HG03432 (cell line): ENCODE results near the gene TAL1.

Experiments
- ATAC-seq: cut with Tn5 transposase; IDR thresholded peaks from one replicate; pipeline ENCODE4 v1.9.1; 2021; ENCODE audit warnings: mild to moderate bottlenecking, moderate library complexity; ENCODE audit not compliant: unreplicated experiment

Gene TAL1

DNA sequence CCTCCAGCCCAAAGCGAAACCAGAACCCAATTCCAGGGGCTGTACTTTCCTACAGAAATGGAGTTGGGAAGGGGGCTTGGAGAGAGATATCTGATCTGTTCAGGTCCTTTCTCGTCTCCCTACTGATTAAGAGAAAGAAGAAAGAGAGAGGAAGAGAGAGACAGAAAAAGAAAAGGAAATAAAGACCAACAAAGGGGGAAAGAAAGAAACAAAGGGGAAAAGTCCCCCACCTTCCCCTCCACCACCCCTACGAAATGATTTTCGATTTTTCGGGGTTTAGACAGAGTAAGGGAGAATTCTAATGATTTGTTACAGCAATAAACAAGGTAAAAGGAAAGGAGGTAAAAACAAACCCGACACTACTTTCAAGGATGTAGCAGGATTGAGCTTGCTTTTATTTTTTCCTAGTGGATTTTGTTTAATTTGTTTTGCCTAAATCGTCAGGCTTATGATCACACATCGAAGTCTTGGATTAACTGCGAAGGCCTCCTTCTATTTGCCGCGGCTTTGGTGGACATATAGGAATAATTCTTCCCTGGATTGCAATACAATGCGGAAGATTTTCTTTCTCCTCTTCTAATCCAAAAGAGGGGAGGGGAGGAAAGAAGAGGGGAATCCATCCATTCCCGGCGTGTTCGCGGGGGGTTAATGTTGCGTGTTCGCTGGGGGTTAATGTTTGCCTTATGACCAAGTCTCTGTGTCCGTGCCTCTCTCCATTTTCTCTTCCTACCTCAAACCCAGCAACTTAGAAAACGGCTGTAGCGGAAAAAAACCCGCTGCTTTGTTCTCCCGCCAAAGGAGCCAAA is 1.9 kb downstream of the TAL1 start:
- ATAC-seq: no peak

DNA sequence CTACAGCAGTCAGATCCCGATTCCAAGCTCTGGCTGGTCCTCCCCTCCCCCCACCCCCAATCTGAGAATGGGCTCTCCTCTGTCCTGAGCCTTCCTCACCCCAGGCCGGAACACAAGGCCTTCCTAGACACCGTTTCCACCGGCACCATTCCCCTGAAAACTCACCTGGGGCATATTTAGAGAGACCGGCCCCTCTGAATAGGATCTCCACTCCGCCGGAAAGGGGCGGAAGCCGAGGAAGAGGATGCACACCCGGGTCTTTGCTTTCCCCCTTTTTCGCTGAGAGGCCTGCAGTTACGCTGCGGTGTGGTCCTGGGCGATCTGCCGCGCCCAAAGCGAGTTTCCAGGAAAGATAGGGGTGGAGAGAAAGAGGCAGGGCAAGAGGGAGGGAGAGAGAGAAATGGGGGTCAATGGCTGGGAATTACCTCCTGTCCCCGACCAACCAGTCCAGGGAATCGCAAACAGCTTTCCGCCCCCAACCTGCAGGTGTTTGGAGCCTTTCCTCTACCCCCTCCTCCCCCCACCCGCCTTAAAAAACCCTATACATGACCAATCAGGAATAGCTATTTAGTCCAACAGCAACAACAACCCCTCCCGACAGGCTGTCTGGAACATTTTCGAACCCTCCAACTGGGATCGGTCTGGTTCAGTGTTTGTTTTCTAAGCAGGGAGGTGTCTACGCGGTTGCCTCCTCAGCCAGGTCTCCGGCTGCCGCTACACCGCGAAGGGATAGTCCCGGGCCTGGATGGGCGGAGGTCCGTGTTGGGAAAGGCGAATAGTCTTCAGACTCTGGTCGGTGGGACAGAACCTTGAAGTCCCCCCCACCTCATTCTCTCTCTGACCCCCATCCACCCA is 2.8 kb downstream of the TAL1 start:
- no peak for ATAC-seq

DNA sequence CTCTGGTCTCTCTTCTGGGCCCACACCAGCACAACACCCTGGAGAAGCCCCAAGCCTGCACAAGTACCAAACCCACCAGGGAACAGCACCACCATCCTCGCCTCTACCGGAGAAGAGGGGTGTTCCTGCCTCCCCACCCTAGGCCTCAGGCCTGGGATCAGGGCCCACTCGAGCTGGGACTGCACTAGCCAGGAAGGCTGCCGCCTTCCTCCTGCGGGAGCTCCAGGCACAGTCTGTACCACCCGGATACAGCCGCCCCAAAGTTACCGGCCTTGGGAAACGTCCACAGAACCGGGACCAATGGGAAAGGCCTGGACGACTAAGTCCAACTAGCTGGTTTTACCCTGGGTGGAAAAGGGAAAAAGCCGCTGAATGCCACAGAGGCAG is 3.4 kb downstream of the TAL1 start:
- ATAC-seq: no peak

DNA sequence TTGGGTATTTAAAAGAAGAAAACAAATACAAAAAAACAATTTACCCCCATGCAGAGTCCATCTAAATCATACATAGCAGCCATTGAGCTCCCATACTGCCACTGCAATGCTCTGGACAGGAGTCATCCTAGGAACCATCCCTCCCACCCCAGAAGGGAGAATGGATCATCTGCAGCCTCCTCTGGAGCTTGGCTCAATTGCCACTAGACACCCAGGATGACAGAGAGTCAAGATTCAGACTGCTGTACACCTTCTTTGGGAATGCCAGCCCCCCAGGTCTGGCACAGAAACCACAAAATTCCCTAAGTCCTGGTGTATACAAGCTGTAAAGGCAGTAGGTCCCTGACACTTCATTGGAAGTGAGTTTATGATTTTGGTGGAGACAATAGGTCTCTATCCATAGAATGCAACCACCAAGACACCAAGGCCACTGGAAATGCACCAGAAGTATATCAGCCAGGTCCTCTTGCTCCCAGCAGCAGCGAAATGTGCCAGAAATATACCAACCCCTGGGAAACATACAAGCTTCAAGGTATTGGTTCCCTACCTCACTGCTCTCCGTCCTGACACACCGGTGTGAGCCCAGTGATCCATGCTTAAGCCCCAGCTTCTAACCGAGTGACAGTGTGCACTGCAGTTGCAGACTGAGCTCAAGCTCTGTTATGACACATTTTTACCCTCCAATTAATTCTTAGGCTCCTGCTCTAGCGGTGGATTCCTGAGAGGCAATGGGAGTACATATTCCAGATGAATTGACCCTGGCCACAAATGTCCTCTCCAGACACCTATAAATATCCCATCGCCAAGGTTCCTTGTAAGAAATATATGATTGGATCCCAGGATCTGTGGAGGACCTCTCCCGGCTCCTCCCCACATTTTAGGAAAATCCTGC is 4.4 kb downstream of the TAL1 start:
- no peak for ATAC-seq

DNA sequence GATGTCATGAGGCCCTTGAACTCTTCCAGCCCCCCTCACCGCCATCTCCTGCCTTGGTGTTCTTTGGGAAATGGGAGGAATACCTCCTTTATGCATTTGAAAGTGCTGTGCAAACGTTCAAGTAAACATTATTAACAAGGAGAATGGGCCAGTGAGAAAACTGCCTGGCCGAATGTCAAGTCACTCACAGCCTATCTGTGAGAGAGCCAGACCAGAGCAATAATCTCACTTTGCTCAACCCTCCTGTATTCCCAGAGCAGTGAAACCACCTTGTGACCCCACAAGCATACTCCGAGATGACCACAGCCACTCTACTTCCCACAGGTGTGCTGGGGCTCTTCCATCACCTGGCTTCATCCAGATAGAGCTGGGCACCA is 5.2 kb downstream of the TAL1 start:
- no peak for ATAC-seq

DNA sequence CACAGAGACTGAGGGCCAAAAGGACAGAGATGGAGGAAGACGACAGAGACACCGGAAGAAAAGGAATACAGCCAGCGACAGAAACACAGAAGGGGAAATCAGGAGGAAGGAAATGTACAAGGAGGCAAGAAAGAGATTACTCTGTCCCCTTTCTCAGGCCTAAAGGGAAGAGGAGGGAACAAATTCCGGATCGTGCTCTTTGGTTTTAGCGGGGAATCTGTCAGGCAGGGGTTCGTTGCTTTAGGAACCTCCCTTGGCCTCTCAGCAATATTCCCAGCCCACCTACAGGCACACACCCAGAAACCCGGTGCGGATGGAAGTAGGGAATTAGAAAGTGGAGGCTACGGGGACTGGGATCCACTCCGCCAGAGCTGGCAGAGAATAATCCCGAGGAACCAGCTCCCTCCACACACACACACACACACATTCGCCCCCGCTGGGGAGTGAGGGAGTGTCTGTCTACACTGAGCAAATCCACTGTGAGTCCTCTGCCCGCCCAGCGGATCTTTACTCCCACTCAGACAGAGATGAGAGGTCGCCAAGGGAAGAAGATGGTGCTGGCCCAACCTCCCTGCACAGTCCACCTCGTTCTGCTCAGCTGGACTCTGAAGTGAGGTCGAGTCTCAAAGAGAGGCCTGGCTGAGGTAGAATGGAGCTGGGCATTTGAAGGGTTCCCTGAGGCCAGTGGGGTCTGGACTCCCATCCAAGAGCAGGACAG is 5.7 kb downstream of the TAL1 start:
- ATAC-seq: no peak

DNA sequence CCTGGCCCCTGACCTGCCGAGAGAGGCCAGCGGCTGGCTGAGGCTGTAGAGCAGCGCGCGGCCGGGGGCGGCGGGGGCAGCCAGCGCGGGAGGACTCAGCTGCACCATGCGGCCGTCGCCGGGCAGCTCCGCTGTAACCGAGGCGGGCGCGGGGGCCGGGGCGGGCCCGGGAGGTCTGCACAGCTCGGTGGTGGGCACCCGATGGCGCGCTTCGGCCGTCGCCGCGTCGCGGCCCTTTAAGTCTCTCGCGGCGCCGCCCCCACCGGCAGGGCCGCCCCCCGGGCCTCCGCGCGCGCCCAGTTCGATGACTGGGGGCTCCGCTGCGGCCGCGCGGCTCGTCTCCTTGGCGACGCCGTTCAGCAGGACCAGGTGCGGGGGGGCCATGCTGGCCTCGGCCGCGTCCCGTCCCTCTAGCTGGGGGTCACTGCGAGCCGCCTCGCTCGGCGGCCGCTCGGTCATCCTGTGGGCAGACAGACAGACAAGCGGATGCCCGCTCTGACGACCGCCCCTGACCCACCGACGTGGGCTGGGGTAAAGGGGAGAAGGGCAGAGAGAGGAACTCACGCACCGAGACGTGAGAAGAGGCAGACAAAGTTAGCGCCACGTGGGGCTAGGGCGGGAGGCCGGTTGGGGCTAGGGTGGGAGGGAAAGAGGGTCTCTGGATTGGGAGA is 6.5 kb downstream of the TAL1 start:
- ATAC-seq: no peak

DNA sequence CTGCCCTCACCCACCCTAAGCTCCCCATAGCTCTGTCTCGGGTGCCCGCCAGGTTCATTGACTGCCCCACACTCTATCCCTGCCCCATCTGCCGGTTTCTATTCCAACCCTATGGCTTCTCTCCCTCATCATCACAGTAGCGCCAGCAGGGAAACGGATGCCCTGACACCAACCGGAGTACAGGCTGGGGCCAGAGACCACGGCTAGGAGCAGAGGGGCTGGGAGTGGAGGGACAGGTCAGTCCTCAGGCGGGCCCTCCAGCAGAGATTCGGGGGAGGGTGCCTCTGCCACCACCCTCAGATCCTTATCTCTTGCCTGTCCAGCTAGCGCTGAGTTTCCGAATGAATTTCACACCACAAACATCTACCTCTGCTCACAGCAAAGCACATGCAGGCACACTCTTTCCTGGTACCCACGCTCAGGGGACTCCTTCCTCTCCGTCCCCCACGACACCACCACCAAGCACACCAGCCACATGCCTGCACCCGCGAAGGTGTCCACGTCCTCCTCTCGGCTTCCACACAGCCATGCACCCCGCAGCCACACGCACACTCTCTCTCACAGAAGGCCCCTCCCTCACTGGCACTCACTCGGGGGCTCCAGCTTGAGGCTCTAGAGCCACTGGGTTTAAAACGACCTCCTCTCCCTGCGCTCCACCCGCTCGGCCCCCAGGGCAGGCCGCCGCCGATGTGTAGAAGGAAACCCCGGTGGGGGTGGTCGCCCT is 7.2 kb downstream of the TAL1 start:
- ATAC-seq: no peak

DNA sequence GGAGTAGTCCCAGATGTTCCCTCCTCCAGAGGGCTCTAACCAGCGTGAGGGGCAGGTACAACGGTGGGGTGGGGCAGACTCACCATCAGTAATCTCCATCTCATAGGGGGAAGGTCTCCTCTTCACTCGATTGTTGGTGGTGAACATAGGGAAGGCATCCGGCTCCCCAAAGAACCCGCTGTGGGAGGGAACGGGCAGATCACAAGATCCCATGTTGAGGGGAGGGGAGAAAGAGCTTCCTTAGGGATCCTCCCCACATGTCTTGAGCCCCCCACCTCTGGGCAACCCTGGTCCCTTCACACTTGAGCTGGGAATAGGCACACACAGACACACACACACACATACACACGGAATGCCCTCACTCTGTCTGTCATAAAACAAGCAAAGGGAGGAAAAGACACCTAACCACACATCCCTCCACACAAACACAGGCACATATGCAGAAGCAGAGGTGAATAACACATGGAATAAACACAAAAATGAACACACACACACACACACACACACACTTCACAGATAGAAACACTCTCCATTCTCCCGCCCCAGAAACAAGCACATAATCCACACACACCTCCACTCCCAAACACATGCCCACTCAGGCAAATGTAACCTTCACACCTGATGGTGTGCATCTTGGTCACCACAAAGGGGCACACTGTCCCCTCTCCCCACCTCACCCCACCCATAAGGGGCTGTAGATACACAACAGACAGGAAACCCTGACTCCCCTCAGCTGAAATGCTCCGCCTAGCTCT is 7.9 kb downstream of the TAL1 start:
- ATAC-seq: no peak

DNA sequence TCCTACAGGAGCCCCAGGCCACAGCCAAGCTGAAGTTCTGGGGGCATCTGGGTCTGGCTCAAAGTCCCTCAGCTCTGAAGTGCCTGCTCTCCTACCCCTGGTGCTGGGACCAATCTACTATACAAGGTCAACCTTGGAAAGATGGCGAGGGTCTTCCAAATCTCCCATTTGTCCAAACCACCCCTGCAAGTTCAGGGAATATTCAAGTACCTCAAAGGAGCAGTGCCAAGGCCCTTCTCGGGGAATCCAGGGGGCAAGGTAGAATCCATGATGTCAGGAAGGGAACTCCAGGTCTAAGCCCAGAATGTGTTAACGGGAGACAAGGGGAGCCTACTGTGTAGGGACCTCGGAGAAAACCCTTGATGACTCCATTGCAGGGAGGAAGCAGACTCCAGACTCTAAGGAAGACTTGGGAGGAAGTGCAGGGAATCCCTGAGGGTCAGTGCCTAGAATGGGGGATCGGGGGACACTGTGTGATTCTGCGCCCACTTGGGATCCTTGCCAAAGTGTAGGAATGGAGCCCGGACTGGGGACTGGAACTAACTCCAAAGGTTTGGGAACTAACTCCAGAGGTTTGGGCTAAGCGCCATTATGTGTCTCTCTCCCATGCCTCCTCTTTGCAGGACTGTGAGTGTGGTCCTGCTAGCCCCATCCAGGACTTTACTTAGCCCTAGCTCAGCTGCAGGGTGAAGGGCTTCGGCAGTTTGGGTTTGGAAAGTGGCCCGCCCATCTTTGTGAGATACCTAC is 8.7 kb downstream of the TAL1 start:
- no peak for ATAC-seq

DNA sequence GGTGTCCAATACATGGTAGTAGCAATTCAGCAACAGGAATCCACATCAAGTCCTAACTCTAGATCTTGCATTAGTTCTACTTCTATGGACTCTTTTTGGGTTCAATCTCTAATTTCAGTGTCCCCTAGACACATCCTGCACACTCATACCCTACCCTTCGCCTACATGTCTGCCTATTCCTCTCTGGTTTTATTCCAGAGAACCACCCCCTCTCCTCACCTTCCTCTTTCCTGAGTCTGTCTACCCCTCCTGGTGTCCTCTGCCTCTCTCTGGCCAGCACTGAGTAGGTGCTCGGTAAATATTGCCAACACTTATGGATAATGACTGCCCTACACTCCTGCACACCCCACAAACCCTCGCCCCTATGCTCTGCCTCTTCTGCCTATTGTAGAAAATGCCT is 9.5 kb downstream of the TAL1 start:
- ATAC-seq: no peak

DNA sequence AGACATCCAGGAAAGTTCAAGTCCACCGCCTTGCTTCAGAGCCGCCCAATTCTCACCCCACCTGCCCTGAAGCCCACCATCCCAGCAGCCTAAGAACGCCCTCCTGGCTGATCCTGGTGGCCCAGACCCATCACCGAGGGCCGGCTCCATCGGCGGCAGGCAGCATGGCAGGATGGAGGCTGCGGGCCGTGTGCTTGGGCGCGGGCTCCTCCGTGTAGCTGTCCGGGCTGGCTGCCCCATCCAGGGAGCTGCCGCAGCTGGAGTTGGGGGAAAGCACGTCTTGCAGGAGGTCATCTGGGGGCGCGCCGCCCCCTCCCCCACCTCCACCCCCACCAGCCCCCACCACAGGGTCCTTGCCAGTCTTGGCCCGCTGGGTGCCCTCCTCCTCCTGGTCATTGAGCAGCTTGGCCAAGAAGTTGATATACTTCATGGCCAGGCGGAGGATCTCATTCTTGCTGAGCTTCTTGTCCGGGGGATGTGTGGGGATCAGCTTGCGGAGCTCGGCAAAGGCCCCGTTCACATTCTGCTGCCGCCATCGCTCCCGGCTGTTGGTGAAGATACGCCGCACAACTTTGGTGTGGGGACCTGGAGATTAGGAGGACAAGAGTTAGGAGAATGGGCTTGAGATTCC is 12.3 kb downstream of the TAL1 start:
- ATAC-seq: no peak

DNA sequence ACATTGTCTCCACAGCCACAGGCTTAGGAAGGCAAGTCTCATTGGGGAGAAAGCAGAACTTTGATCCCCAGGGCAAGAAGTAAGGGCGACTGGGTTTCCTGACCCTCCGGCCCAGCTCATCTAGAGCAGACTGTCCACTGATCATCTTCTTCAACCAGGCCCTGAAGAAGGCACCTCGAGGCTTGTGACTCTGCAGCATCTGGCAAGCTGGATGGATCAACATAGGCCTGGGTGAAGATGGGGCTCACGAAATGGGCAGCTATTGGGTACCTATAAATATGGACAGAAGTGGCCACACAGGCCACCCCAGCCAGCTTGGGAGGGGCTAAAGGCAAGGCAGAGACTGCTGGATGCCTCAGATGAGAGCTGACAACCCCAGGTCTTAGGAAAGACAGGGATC is 13.0 kb downstream of the TAL1 start:
- ATAC-seq: no peak

DNA sequence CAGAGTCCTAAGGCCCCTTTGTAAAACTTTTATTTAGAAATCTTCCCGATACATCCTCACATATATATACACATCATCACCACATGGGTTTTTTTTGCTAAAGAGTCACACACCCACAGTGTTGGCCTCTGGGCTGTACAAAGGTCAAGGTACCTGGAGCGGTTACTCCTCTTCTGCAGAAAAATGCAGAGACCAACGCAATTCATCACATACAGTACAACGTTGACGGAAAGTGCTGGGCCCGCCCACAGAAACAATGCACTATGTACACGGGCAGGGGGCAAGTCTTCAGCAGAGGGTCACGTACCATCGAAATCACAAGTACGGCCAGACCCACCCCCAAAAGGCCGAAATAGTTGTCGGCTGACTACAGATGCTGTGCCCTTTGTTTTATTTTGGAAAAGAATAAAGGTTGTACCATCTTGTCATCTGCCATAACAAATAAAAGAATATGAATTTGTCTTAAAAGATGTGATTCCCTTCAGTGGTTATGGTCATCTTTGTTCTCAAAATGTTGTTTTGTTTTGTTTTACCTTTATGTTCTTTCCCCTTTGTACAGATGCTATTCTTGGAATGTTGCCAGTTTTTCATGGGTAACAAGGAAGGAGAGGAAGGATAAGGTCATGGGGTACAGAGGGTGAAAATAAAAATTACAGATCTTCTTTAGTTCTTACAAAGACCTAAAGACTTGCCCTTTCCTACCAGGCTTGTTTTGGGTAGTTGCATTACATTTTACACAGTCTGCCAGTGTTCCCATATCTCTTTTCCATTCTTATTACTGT is 15.6 kb downstream of the TAL1 start:
- no peak for ATAC-seq

DNA sequence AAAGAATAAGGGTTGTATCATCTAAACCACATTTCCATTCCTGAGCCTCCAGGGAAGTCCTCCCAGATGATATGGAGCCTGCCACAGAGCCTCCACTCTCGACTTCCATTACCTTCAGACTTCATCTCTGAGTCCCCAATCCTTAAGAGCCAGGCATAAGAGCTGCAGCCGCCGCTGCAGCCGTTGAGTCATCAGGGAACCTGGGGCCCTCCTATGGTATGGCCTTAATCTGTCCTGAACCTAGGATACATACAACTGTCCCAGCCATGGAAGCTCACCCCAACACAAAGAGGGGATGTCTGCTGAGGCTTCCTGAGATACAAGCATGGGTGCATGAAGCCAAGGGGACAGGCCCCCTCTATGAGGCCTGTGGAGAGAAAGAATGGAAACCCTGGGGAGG is 16.3 kb downstream of the TAL1 start:
- ATAC-seq: no peak

DNA sequence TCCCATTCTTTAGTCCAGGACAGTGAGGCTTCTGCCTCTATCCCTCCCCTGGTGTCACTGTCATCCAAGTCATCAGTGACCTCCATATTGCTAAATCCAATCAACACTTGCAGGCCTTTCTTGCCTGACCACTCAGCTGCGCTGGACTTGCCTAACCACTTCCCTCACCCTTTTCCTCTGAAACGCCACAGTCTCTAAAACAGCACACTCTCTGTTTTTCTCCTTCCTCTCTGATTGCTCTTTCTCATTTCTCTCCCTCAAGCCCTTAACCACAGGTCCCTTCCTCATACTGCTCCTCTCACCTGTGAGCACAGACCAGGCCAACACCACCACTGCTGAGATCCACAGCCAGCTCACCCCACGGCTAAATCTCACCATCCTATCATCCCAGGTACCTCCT is 17.5 kb downstream of the TAL1 start:
- ATAC-seq: no peak
